HG03060 (cell line): ENCODE data around the gene CD74.
"Not testable (repeated sequence)": the region's sequence is repeated elsewhere in the genome, so short reads cannot be mapped to it uniquely, and the experiment has no call there.

Experiments used
- ATAC-seq: cut with Tn5 transposase; IDR thresholded peaks from one replicate; pipeline ENCODE4 v1.9.1; 2021; ENCODE audit warnings: low read depth, moderate number of reproducible peaks; ENCODE audit not compliant: unreplicated experiment

Gene CD74

DNA sequence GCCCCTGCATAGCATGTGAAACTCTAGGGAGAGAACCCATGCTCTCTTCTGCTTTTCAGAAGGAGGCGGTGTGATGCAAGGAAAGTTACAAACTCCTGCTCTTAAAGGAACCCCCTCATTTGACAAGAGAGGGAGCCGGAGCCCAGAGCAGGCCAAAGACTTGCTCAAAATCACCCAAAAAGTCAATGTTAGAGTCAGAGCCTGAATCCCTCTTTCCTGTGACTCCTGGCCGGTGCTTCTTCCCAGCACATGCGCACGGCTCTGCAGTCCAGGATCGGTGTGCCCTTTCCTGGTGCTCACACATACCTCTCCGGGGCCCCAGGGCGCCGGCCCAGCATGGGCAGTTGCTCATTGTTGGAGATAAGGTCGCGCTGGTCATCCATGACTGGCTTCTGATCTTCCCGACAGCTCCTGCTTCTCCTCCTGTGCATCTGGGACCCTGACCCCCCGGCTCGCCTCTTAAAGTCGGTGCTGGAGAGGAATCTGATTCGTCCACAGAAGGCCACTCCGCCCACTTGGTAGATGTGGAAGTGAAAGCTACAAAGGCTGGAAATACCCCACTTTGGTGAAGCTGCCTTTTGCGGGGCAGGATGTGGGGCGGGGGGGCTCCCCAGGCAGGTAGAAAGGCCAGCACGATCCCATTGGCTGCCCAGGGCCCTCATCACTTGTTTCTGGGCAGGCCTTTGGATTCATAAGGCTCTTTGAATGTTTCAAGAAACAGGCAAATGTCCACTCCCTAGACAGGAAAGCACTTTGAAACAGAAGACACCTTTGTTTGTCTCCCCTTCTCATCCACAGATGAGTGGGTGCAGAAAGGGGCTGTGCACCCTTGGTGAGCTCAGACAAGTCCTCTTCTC is at the start of gene CD74:
Gene CD74 (minus strand): TSS at position 592 of the 857 bp plus-strand sequence. CDS start 161 bp downstream, at position 431.
- peak; percentile 50 for ATAC-seq

DNA sequence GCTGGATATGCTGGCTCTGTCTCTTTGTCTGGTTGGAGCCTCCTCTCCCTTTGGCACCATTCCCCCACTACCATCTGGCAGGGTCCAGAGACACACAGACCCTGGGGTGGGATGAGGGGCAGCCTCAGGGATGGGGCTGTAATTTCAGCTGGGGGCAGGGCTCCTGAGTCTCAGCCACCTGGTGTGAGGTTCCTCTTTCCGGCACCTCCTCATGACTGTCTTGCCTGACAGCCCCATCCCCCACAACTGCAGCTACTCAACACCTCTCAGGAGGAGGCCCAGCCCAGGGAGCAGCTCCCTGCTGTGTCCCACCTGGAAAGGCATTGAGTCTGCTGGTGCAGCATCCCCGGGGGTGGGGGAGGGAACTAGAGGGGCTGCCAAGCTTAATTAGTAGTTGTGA is 48.5 kb upstream of the CD74 start:
- ATAC-seq = peak; percentile 65

DNA sequence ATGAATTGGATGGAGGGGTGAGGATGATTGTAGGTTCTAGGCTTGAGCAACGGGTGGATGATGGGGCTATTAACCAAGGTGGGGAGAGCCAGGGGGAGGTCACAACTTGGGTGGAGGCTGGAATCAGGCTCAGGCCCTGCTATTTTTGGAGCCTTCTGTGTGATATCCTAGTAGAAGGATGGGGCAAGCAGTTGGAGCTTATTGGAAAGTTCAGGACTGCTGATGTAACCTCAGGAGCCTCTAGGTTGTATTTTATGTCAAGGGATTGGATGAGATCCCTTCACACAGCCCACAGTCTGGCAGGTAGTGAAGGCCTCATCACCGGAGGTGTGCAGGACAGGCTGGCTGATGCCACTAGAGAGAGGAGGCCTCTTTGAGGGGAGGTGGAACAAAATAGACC is 48.1 kb upstream of the CD74 start:
- no peak for ATAC-seq

DNA sequence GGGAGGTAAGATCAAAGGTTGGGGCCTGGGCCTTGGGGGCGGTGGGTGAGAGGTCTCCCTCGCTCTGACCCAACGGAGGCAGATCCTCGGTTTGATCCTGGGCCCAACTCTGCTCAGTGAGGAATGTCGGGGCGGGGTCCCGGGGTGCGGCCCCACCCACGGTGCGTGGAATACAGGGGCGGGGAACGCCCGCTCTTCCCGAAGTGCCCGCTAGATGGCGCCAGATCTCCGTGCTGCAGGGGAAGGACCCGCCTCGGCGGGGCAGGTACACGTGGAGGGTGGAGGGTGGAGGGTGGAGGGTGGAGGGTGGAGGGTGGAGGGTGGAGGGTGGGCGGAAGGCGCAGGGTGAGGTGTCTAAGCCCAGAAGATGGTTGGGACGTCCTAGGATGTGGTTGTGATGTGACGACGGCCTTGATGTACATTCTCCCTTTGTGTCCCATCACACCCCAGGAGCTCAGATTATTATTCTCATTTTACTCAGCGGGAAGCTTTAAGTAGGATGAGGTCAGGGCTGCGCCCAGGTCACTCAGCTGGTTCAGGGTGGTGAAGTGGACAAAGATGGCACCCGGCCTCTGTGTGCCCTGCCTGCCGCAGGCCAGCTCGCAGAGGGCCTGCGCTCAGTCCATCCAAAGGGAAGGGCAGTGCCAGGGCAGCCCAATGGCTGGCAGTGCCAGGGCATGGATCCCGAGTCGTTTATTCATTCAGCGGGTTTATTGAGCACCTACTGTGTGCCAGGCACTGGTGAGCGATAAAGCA is 46.3 kb upstream of the CD74 start:
- no peak for ATAC-seq

DNA sequence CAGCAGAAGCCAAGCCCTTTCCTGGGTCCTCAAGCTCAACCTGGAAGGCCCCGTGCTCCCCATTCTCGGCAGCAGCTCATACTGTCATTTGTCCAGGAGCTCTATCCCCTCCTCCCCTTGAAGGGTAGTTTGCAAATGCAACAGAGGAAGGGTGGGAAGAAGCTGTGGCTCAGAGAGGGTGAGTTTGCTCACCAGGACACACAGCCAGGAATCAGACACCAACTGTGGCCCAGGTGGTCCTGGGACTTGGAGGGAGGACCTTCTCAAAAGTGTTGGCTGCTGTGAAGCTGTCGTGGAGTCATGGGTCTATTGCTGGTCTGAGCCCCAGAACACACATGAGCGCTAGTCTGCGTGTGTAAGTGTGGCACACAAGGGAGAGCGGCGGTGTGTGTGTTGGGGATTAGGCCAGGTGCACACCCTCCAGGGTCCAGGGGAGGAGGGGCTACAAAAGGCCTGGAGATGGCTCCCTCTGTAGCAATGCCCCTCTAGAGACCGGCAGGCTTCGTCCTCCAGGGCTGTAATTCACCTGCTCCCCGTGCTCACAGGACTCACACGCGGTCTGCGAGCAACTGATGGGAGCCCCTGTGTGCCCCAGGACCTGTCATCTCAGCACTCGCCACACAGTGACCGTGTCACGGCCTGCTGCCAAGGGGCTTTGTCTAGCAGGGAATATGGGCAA is 45.0 kb upstream of the CD74 start:
- no peak for ATAC-seq

GRCh38 chr5:150457121-150457520 is 44.4 kb upstream of the CD74 start:
- no peak for ATAC-seq

DNA sequence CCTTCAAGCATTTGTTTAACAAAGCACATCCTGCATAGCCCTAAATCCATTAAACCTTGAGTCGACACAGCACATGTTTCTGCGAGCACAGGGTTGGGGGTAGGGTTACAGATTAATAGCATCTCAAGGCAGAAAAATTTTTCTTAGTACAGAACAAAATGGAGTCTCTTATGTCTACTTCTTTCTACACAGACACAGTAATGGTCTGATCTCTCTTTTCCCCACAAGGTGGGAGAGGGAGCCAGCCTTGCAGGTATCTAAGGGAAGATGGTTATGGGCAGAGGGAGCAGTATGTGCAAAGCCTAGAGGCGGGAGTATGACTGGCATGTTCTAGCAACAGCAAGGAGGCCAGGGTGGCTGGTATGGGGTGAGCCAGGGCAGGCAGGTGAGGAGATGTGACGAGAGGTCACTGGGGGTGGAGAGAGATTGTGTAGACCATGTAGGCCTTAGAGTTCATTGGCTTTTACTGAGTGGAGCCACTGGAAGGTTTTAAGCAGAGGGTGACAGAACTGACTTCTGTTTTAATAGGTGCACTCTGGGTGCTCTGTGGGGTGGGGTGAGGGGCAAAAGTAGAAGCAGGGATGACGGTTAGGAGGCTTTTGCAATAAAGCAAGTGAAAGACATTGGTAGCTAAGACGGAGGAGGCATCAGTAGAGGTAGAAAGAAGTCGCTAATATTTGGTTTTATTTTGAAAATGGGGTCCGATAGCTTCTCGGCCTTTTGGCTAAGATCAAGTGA is 42.0 kb upstream of the CD74 start:
- ATAC-seq = no peak

DNA sequence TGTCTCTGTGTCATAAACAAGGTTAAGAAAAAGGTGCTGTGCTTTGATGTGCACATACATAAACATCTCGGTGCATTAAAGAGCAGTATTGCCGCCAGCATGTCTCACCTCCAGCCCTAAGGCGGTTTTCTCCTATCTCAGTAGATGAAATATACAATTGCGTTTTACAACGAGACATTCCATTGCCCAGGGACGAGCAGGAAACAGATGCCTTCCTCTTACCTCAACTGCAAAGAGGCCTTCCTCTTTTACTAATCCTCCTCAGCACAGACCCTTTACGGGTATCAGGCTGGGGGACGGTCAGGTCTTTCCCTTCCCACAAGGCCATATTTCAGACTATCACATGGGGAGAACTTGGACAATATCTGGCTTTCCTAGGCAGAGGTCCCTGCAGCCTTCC is 41.3 kb upstream of the CD74 start:
- ATAC-seq = not testable (repeated sequence)

DNA sequence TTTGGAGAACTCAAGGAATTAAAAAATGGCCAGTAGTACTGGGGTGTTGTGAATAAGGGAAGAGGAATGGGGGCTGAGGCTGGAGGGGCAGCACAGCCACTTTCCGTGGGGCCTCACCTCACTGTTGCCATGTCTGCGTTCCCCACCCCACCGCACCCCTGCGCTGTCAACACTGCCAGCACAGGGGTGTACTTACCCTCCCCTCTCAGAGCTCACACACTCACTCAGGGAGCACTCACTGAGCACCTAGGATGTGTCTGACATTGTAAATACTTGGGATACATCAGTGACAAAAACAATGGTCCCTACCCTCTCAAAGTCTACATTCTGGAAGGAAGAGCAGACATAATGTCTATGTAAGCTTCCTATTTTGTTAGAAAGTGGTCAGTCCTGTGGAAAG is 40.2 kb upstream of the CD74 start:
- no peak for ATAC-seq

GRCh38 chr5:150451594-150451993 is 38.9 kb upstream of the CD74 start:
- ATAC-seq = no peak

DNA sequence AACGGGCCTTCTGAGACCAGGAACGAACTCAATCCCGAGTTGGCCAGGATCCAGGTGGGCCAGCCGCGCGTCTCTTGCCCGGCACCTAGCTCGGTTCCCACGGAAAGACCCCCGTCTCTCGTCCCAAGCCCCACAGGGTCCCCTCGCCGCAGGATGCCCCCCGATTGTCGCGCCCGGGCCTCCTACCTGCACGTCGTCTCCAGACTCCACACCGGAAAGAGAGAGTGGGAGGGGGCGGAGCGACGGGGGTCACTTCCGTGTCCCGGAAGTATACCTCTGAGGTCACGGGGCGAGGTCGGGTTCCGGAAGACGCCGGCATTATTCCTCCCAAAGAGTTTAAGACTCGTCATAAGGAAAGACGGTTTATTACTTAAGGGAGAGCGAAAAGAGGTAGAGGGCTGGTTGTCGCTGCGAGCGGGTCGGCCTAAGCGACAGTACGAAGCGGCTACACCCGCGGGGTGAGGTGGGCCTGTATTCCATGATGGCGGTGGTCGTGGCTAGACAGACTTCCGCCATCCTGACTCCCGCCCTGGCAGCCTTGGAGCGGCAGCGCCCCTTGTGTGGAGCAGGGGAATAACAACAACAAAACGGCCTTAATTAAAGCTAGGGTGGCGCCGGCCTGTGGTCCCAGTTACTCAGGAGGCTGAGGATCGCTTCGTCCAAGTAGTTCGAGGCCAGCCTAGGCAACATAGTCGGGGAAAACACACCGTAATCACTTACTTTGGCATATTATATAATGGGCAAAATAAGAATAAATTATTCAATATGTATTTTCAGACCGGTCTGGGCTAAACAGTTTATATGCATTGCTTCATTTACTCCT is 37.0 kb upstream of the CD74 start, which contains the start of gene RPS14:
Gene RPS14 (minus strand): TSS at position 223 of the 823 bp plus-strand sequence. CDS start 2,006 bp downstream, outside the sequence.
- ATAC-seq = peak; percentile 86

- no peak for ATAC-seq
These were observed 36.3 kb upstream of the CD74 start for GRCh38 chr5:150448952-150449516.

DNA sequence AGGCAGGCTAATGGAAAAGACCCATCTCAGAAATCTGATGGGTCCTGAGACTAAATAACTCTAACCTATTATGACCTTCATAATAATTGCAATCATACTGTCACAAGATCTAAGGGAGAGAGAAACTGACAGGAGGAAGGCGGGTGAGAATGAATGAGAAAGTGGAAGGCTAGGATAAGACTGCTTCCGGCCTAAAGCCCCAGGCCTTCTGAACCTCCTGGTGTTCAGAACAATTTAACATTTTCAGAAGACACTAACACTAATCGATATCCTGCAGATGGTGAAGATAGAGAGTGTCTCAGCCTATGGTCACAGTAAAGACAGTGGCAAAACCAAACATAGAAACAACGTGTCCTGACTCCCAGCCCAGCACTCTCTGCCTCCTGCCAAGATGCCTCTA is 35.6 kb upstream of the CD74 start:
- no peak for ATAC-seq

DNA sequence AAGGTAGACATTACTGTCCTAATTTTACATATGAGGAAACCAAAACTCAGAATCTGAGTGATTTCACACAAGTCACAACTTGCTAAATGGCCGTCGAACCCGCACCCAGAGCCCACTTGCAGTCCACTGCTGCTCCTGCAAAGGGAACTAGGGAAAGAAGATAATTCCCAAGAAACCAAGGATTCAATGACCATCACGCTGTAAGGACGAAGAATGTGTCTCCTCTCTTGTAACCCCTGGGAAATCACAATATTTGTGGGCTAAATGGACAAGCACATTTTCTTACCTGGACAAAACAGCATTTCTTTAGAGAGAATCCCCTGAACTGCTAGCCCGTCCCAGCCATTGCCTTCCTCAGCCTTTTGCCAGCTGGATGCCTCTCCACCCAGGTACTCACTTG is 34.5 kb upstream of the CD74 start:
- no peak for ATAC-seq

DNA sequence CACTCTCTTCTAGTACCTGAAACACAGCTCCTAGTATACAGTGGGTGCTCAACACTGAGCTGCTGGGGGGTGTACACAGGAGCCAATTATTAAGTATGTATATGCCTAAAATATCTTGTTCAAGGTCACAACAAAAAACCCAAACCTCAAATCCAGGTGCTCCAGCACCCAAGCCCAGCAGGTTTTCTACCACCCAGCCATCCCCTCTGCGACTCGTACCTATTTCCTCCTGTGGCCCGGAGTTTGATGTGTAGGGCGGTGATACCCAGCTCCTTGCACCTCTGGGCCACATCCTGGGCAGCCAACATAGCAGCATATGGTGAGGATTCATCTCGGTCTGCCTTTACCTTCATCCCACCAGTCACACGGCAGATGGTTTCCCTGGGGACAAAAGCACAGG is 33.9 kb upstream of the CD74 start:
- ATAC-seq = no peak

DNA sequence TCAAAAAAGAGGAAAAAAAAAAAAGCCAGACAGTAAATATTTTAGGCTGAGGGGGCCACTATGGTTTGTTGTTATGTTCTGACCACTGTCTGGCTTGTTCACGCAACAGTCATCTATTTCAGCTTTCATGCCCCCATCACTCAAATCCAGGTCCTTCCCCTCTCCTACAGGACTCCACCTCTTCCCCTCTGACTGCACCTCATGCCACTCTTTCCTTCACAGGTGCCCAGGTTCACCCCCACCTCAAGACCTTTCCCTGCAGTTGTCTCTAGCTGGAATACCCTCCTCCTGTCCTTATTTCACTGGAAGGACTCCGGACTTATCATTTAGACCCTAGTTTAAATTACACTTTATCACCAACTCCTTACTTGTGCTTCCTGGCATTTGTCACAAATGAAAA is 33.4 kb upstream of the CD74 start:
- ATAC-seq = no peak

DNA sequence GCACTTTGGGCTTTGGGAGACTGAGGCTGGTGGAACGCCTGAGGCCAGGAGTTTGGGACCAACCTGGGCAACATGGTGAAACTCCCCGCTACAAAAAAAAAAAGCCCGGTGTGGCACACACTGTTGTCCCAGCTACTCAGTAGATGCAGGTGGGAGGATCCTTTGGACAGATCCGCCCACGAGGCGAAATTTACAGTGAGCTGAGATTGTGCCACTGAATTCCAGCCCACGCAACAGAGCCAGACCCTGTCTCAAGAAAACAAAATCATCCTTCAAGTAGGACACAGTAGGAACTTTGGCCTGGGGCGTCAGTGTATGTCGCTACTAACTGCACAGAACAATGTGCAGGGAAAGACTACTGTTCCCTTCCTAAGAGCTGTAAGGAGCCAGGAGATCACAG is 32.1 kb upstream of the CD74 start:
- ATAC-seq = no peak

GRCh38 chr5:150443242-150444075 is 30.7 kb upstream of the CD74 start:
- ATAC-seq = no peak
